NCI-H128 (cell line): ENCODE results near the gene TAF7L.

Experiments
- DNase-seq: peaks from one replicate; lab custom pipeline; 2025; ENCODE audit not compliant: unreplicated experiment; lab: John Stamatoyannopoulos, UW

TAF7L gene

DNA sequence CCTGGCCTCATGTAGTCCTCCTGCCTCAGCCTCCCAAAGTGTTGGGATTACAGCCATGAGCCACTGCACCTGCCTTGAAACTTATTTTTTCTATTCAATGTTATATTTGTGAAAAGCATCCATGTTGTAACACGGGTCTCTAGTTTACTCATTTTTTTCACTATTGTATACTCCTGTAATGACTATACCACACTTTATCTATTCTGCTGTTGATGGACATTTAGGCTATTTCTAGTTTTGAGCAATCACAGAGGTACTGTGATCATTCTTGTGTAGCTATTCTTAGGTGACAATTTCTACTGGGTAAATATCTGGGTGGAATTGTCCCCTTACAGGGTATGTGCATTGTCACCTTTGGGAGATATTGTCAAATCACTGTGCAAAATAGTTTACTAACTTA, 67.9 kb downstream of the TAF7L start:
- DNase-seq = no peak

DNA sequence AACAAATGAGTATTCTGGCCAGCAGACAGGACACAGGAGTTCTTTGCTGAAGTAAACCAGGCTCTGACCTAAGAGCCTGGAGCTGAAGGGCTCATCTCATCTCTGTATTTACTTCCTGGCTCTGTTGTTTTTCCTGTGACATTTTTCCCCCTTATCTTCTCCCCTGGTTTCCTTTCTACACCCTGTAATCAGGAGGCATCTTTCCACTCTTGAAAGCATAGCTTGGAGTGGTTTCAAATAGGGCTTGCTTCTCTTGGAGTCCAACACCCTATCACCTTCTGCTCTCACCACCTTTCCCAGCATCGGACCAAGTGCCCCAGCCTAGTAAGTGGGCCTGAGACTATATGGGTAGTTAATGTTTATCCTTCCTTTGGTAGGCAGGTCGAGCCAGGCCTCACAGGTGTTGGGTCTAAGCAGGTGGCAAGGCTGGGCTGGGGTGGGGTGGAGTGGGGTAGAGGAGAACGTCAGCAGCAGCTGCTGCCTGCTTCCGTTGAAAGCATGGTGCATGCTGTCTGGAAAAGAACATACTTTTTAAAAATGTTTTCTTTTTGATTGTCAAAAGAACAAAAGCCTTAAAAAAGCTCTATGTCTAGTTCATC, 70.4 kb downstream of the TAF7L start:
- DNase-seq = no peak

- no peak for DNase-seq
Observed at GRCh38 chrX:101219864-101220346, 71.2 kb downstream of the TAF7L start.

DNA sequence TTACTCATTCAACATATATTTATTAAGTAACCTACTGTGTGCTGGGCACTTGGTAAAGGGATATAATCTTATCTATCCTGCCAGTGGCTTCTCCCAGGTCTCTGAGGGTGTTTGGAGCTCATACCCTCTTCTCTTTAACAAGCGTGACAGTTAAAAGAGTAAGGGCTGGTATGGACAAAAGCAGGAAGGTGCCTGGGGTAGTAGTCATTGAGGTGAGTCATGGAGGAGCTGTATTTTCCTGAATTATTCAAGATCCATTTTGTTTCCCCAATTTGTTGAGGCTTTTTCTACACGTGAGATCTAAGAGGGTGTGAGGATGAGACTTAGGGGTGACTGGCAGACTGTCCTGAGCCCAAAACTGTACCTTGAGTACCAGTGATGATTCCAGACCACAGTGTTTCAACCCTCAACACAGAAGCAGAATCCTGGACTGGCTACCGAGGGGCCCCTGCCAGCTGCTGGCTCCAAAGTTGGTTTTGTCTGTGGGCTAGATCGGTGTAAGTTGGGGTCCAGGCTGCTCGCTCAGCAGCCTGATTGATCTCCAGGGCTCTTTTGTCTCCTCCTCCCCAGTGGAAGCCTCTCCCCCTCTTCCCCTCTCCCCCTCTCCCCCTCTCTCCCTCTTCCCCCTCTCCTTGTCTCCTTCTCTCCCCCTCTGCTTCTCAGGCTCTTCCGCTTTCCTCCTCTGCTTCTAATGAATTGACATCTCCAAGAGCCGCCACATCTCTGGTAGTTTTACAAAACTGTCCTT, 71.8 kb downstream of the TAF7L start, which contains the start of gene DRP2:
Gene DRP2 (plus strand): TSS at position 671 of the 748 bp plus-strand sequence. CDS start 11,862 bp downstream, outside the sequence.
- DNase-seq = no peak
